ENCODE results near the gene ANG. TPM values are rescaled to one million over a fixed set of nuclear protein-coding genes. Genes with fewer than 3 reads are reported as not detected.

Gene ANG
- total and polyA plus RNA-seq, 2 of the 8 experiments (the other 6 are each of a cell fraction or from before 2014, with no cell fraction given), result 2.2 to 4.6 TPM

- 91% methylated on average over 2 of the region's 2 CpGs; no CpG with 5 or more reads in 1 of the 2 experiments for WGBS, 2 experiments (ENCODE audit: extremely low coverage in 1 of 2, insufficient coverage in 1 of 2, insufficient read length in 1 of 2, insufficient replicate concordance in 2 of 2, low coverage in 1 of 2, low lambda C conversion rate in 2 of 2, missing lambda C conversion rate in 1 of 2)
- Histone ChIP-seq H3K4me2 (ENCODE audit: insufficient read depth in 1 of 2, low read depth in 2 of 2, low read length in 2 of 2) (no peak overlapping the region), H3K4me1 (replicated peaks in 1 of 4; ENCODE audit: control insufficient read depth in 3 of 4, insufficient read depth in 4 of 4, low read length in 3 of 4) (no peaks in the 10 kb centered on the region), H2BK15ac (ENCODE audit: low read length) (no peak overlapping the region), H2BK120ac (replicated peaks; ENCODE audit: low read depth, low read length) (no peak overlapping the region), H2BK12ac (ENCODE audit: low read depth, low read length) (no peak overlapping the region), H3K27ac (ENCODE audit: low read depth, low read length) (no peak overlapping the region), H3K9me3 (ENCODE audit: insufficient read depth in 2 of 2, low read depth in 1 of 2, low read length in 1 of 2) (no peaks in the 10 kb centered on the region; a peak in 1 of 4 replicates), H3K36me3 (ENCODE audit: control insufficient read depth in 2 of 4, insufficient read depth in 4 of 4, low read length in 3 of 4) (no peaks in the 10 kb centered on the region), H3K4me3 (ENCODE audit: extremely low read depth in 1 of 4, insufficient read depth in 2 of 4, low read depth in 3 of 4, low read length in 4 of 4) (no peak overlapping the region), H4K20me1 (replicated peaks in 1 of 2; ENCODE audit: control insufficient read depth in 1 of 2, insufficient read depth in 2 of 2, low read length in 2 of 2) (no peaks in the 10 kb centered on the region), H3K79me2 (ENCODE audit: control insufficient read depth in 1 of 2, insufficient read depth in 2 of 2, low read length in 2 of 2) (no peaks in the 10 kb centered on the region), H2AK5ac (ENCODE audit: low read depth, low read length) (no peak overlapping the region), H3K23ac (ENCODE audit: insufficient read length) (no peak overlapping the region), H2BK20ac (ENCODE audit: low read length) (no peak overlapping the region), H2AFZ (ENCODE audit: low read length) (no peak overlapping the region), H3K14ac (ENCODE audit: insufficient read length) (no peak overlapping the region), H3K23me2 (ENCODE audit: low read depth, low read length) (no peaks in the 10 kb centered on the region), H3K18ac (ENCODE audit: extremely low read depth, low read length) (no peak overlapping the region), H3K27me3 (replicated peaks in 1 of 4; ENCODE audit: control insufficient read depth in 3 of 4, extremely low read depth in 1 of 4, insufficient read depth in 3 of 4, low read length in 3 of 4) (no peaks in the 10 kb centered on the region), H3K9ac (replicated peaks in 1 of 4; ENCODE audit: extremely low read depth in 1 of 4, low read depth in 3 of 4, low read length in 3 of 4) (no peak overlapping the region), H3K4ac (replicated peaks; ENCODE audit: insufficient read length, low read depth, low read length) (no peak overlapping the region), H3K79me1 (ENCODE audit: low read depth, low read length) (no peaks in the 10 kb centered on the region), H3K56ac (replicated peaks; ENCODE audit: insufficient read length, low read depth, low read length) (no peak overlapping the region), H2BK5ac (ENCODE audit: low read depth, low read length) (no peak overlapping the region), H4K91ac (replicated peaks; ENCODE audit: insufficient read length, low read length) (no peak overlapping the region), H4K8ac (ENCODE audit: extremely low read depth, insufficient read depth, low read length) (no peak overlapping the region), H4K5ac (ENCODE audit: insufficient read length, low read depth, low read length) (no peak overlapping the region)
- ChIA-PET CTCF (ENCODE audit: partially characterized antibody) (interaction anchor here (0.6 to 8.2 kb wide), 4 partner anchors 10 to 53 kb away, joined by 3 to 70 read pairs (median 4); no protein-coding TSS in a partner anchor), POLR2A (ENCODE audit: partially characterized antibody) (interaction anchor here (0.6 kb wide), 1 partner anchor 15 kb away, joined by 3 read pairs; no protein-coding TSS in a partner anchor)
- no peak for FAIRE-seq
- no peak for DNase-seq (ENCODE audit: low read depth in 1 of 2, low spot score in 2 of 2)
- TF ChIP-seq E2F6 (IDR thresholded peaks at IDR 0.05) (no peak), SP4 (IDR thresholded peaks at IDR 0.05; ENCODE audit: low read length) (no peak), PHF8 (conservative IDR thresholded peaks at IDR 0.05; ENCODE audit: low read depth, low read length) (no peak), RAD21 (IDR thresholded peaks at IDR 0.05 in 1 of 2, conservative IDR thresholded peaks at IDR 0.05 in 1 of 2; ENCODE audit: low read depth in 2 of 2, low read length in 2 of 2) (no peak)
These were observed 55.0 kb downstream of the ANG start for GRCh38 chr14:20743556-20743955.
